ENCODE measurements around the gene KLF4.

KLF4 gene

GRCh38 chr9:107487521-107488374 is 1.8 kb downstream of the KLF4 start:
- TF ChIP-seq CTCF (IDR thresholded peaks at IDR 0.05; ENCODE audit: insufficient read depth, low read depth, low read length, missing control alignments) = peak; percentile 55
- H3K4me3 ChIP-seq (ENCODE audit: low read length) = peak overlapping the region; percentile 88
- peak; percentile 70 for DNase-seq (ENCODE audit: low read depth)

GRCh38 chr9:107486674-107487520 is 2.7 kb downstream of the KLF4 start:
- peak overlapping the region; percentile 88 for H3K4me3 ChIP-seq (ENCODE audit: low read length)
- no peak for DNase-seq (ENCODE audit: low read depth)
- no peak for TF ChIP-seq CTCF (IDR thresholded peaks at IDR 0.05; ENCODE audit: insufficient read depth, low read depth, low read length, missing control alignments)

GRCh38 chr9:107485458-107486043 is 4.0 kb downstream of the KLF4 start:
- peak overlapping the region; percentile 88 for H3K4me3 ChIP-seq (ENCODE audit: low read length)
- TF ChIP-seq CTCF (IDR thresholded peaks at IDR 0.05; ENCODE audit: insufficient read depth, low read depth, low read length, missing control alignments) = no peak
- no peak for DNase-seq (ENCODE audit: low read depth)

- peak; percentile 65 for TF ChIP-seq CTCF (IDR thresholded peaks at IDR 0.05; ENCODE audit: insufficient read depth, low read depth, low read length, missing control alignments)
- peak; percentile 80 for DNase-seq (ENCODE audit: low read depth)
- H3K4me3 ChIP-seq (ENCODE audit: low read length) = no peak overlapping the region
Observed at GRCh38 chr9:107484117-107484723, 5.3 kb downstream of the KLF4 start.

GRCh38 chr9:107483666-107484065 is 5.9 kb downstream of the KLF4 start:
- DNase-seq (ENCODE audit: low read depth) = no peak
- H3K4me3 ChIP-seq (ENCODE audit: low read length) = no peak overlapping the region
- TF ChIP-seq CTCF (IDR thresholded peaks at IDR 0.05; ENCODE audit: insufficient read depth, low read depth, low read length, missing control alignments) = no peak

GRCh38 chr9:107481035-107481434 is 8.5 kb downstream of the KLF4 start:
- peak; percentile 35 for TF ChIP-seq CTCF (IDR thresholded peaks at IDR 0.05; ENCODE audit: insufficient read depth, low read depth, low read length, missing control alignments)
- peak; percentile 36 for DNase-seq (ENCODE audit: low read depth)
- H3K4me3 ChIP-seq (ENCODE audit: low read length) = no peak overlapping the region

All from epithelial cell of esophagus (primary cell).